HL-60 (cell line): Measurements from ENCODE around the gene PTPN1.
A peak's percentile ranks its signal among the peaks of the same experiment; 100 is the strongest.

ENCODE experiments used
- DNase-seq, 2 experiments: peaks; one replicate each; pipeline ENCODE4 v3.0.0-alpha.2; 2010 to 2020; ENCODE audit warnings: low read depth in 1 of 2, low spot score in 1 of 2
- H3K27ac ChIP-seq: fragments of 250-450 bp; sonication (Bioruptor Pico); replicated peaks from 2 replicates; pipeline ENCODE4 v1.5.1; 2020; ENCODE audit warnings: mild to moderate bottlenecking, moderate library complexity
- H3K27me3 ChIP-seq: fragments of 250-450 bp; sonication (Bioruptor Pico); 2 replicates; pipeline ENCODE4 v1.5.1; 2021; ENCODE audit warnings: mild to moderate bottlenecking, moderate library complexity; ENCODE audit not compliant: insufficient read depth, poor library complexity, severe bottlenecking
- H3K4me3 ChIP-seq: replicated peaks from 2 replicates; pipeline ENCODE4 v1.5.1; 2011; ENCODE audit warnings: mild to moderate bottlenecking, control low read depth, low read length; ENCODE audit not compliant: insufficient read depth
- GABPA ChIP-seq: IDR thresholded peaks from 2 replicates; pipeline ENCODE4 v1.6.1; 2012; ENCODE audit warnings: low read depth
- POLR2AphosphoS5 ChIP-seq: IDR thresholded peaks from 2 replicates; pipeline ENCODE4 v1.6.1; 2012; ENCODE audit warnings: low read depth
- SPI1 ChIP-seq: IDR thresholded peaks from 2 replicates; pipeline ENCODE4 v1.6.1; 2012; ENCODE audit warnings: low read depth, mild to moderate bottlenecking, borderline replicate concordance
- TF ChIP-seq, protein P1 (sequence below): IDR thresholded peaks from one replicate; pipeline ENCODE4 v1.5.1; 2011; ENCODE audit warnings: low read length, control low read depth, inconsistent platforms; ENCODE audit not compliant: insufficient read depth
- TF ChIP-seq, protein P2 (sequence below): IDR thresholded peaks from 2 replicates; pipeline ENCODE4 v1.6.1; 2012; ENCODE audit warnings: low read depth; ENCODE audit not compliant: insufficient replicate concordance

The PTPN1 gene

DNA sequence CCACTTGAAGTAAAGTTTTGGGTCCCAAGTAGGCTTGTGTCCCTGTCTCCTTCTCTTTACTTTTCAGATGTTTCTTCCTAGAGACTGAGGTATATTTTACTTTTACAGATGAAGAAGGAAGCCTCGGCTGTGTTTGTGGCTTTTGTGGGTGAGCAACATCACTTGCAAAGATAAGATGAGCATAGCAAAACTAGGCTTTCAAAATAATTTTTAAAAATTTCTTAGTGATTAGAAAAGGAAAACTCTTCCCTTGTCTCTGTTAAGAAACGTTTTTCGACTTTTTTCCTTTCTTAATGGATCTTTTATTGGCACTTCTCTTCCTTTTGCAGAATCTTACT, 7.6 kb downstream of the PTPN1 start:
- DNase-seq: peak in 1 of 2 experiments; percentile 62
- no peaks in the 10 kb centered on the region for H3K27me3 ChIP-seq
- H3K27ac ChIP-seq: peak overlapping the region; percentile 69
- H3K4me3 ChIP-seq: no peak overlapping the region
- TF ChIP-seq POLR2AphosphoS5: no peak
- no peak for TF ChIP-seq GABPA
- TF ChIP-seq, protein P1, sequence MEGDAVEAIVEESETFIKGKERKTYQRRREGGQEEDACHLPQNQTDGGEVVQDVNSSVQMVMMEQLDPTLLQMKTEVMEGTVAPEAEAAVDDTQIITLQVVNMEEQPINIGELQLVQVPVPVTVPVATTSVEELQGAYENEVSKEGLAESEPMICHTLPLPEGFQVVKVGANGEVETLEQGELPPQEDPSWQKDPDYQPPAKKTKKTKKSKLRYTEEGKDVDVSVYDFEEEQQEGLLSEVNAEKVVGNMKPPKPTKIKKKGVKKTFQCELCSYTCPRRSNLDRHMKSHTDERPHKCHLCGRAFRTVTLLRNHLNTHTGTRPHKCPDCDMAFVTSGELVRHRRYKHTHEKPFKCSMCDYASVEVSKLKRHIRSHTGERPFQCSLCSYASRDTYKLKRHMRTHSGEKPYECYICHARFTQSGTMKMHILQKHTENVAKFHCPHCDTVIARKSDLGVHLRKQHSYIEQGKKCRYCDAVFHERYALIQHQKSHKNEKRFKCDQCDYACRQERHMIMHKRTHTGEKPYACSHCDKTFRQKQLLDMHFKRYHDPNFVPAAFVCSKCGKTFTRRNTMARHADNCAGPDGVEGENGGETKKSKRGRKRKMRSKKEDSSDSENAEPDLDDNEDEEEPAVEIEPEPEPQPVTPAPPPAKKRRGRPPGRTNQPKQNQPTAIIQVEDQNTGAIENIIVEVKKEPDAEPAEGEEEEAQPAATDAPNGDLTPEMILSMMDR: no peak
- TF ChIP-seq, protein P2, sequence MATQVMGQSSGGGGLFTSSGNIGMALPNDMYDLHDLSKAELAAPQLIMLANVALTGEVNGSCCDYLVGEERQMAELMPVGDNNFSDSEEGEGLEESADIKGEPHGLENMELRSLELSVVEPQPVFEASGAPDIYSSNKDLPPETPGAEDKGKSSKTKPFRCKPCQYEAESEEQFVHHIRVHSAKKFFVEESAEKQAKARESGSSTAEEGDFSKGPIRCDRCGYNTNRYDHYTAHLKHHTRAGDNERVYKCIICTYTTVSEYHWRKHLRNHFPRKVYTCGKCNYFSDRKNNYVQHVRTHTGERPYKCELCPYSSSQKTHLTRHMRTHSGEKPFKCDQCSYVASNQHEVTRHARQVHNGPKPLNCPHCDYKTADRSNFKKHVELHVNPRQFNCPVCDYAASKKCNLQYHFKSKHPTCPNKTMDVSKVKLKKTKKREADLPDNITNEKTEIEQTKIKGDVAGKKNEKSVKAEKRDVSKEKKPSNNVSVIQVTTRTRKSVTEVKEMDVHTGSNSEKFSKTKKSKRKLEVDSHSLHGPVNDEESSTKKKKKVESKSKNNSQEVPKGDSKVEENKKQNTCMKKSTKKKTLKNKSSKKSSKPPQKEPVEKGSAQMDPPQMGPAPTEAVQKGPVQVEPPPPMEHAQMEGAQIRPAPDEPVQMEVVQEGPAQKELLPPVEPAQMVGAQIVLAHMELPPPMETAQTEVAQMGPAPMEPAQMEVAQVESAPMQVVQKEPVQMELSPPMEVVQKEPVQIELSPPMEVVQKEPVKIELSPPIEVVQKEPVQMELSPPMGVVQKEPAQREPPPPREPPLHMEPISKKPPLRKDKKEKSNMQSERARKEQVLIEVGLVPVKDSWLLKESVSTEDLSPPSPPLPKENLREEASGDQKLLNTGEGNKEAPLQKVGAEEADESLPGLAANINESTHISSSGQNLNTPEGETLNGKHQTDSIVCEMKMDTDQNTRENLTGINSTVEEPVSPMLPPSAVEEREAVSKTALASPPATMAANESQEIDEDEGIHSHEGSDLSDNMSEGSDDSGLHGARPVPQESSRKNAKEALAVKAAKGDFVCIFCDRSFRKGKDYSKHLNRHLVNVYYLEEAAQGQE: no peak
- TF ChIP-seq SPI1: no peak

DNA sequence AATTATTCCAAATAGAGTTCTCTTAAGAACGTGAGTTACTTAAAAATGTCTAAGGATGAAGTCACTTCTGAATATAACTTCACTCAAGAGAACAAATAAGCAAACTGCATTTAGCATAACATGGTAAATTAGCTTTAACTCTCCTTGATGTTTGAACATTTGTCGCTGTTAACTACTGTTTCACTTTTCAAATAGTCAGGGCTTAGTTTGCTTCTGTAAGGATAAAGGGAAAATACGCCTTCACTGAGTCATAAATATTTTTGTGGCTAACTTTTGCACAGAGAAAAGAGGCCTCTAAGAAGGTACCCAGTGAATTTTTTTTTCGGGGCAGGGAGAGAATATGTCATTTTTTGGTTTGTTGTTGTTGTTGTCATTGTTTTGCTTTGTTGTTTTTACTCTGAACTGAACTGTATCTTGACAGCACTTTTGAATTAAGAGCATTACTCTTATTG, 8.1 kb downstream of the PTPN1 start:
- H3K27me3 ChIP-seq: no peaks in the 10 kb centered on the region
- peak overlapping the region; percentile 69 for H3K27ac ChIP-seq
- no peak overlapping the region for H3K4me3 ChIP-seq
- no peak for DNase-seq
- TF ChIP-seq GABPA (no peak), POLR2AphosphoS5 (no peak)

DNA sequence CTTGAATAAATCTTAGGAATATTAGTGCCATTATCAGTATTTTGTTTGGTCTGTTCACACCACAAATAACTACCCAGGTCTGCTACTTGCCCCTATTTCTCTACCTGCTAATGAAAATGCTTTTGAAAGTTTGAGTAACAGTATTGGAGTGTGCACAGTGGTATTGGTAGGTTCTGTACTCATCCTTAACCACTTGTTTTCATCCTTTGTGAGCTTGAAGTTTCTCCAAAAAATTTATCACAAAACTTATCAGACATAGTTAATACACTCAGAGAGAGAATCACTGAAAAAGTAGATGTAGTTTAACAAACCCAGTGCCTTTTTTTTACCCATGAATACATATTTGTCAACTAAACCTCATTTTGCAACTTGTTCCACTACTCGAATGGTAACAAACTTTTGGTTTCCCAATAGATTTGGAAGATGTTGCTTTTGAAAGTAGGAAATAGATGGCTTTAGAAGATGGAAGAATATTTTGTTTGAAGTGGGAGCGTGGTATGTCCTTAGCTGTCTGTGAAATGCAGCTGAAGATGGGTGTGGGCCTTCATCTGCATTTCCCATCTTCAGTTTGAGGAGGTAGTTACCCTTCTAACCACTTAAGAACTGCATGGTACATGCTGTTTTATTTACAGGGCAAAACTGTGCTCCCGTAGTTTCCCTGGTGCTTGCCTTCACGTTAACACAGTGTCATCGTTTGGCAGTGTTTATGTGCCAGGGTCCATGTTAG, 9.0 kb downstream of the PTPN1 start:
- H3K4me3 ChIP-seq: no peak overlapping the region; the same call in 1 of the 2 replicates
- peak overlapping the region; percentile 69 for H3K27ac ChIP-seq
- TF ChIP-seq GABPA (no peak), POLR2AphosphoS5 (no peak), SPI1 (no peak)
- TF ChIP-seq, protein P2: no peak
- TF ChIP-seq, protein P1: no peak
- no peak for DNase-seq
- no peaks in the 10 kb centered on the region for H3K27me3 ChIP-seq

DNA sequence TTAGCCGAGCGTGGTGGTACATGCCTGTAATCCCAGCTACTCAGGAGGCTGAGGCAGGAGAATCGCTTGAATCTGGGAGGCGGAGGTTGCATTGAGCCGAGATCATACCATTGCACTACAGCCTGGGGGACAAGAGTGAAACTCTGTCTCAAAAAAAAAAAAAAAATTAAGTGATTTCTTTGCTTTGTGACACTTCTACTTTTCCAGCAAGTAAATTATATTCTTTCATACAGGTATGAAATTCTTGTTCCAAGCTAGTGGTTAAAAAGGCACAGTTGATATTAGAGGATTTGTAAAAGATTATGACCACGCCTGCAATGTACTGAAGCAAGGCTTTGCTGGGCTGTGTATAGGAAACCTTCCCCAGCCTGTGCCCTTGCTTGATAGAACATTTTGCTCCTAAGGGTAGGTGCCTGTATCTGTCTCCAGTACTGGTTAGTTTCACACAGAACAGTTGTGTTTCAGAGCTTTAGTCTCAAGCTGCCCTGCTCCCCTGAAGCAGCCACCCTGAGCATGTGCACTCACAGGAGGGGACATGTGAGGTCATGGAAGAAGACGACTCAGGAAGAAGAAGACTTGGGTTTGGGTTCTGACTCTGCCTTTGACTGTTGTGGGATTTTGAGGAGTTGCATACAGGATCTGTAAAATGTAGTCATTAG, 10.2 kb downstream of the PTPN1 start:
- Histone ChIP-seq H3K4me3 (no peak overlapping the region), H3K27ac (peak overlapping the region; percentile 69), H3K27me3 (no peaks in the 10 kb centered on the region)
- DNase-seq: no peak
- no peak for TF ChIP-seq SPI1
- TF ChIP-seq, protein P1: no peak
